D341Med (cell line): Measurements from ENCODE around the gene MRPL41.
"Not testable (repeated sequence)": the region's sequence is repeated elsewhere in the genome, so short reads cannot be mapped to it uniquely, and the experiment has no call there.

Experiments used
- DNase-seq: peaks from one replicate; pipeline ENCODE4 v3.0.0; 2012; ENCODE audit warnings: low spot score

The MRPL41 gene

DNA sequence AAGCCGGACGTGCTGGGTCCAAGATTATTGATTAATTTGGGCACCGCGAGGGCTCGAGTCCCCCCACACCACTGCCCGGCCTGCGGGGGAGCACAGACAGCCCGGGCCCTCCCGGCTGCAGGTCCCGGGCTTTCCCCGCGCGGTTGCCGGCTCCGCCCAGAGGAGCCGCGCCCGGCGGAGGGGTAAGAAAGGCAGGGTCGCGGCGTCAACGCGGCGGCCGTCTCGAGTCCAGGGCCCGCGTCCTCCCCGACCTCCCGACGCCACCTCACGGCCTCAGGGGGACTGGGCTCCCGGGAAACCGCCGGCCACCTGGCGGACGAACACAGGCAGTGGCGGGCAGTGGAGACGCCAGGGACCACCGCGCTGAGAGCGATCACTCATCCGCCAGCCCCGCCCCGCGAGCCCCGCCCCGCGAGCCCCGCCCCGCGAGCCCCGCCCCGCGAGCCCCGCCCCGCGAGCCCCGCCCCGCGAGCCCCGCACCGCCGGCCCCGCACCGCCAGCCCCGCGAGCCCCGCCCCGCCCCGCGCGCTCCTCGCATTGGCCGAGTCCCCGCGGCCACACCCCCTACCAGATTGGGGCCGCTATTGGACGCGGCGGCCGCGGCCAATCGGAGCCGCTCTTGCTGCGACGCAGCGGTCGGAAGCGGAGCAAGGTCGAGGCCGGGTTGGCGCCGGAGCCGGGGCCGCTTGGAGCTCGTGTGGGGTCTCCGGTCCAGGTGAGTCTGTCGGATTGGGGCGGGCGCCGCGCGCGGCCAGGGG is at the start of gene MRPL41:
Gene MRPL41, plus strand, starts transcription at position 616 of the 758 bp plus-strand sequence. CDS start 203 bp downstream, outside the sequence.
- DNase-seq: peak; percentile 99

GRCh38 chr9:137502008-137502911 is 49.4 kb upstream of the MRPL41 start:
- DNase-seq: peak; percentile 87

- DNase-seq: no peak
These were observed 47.3 kb upstream of the MRPL41 start for GRCh38 chr9:137504432-137504777.

DNA sequence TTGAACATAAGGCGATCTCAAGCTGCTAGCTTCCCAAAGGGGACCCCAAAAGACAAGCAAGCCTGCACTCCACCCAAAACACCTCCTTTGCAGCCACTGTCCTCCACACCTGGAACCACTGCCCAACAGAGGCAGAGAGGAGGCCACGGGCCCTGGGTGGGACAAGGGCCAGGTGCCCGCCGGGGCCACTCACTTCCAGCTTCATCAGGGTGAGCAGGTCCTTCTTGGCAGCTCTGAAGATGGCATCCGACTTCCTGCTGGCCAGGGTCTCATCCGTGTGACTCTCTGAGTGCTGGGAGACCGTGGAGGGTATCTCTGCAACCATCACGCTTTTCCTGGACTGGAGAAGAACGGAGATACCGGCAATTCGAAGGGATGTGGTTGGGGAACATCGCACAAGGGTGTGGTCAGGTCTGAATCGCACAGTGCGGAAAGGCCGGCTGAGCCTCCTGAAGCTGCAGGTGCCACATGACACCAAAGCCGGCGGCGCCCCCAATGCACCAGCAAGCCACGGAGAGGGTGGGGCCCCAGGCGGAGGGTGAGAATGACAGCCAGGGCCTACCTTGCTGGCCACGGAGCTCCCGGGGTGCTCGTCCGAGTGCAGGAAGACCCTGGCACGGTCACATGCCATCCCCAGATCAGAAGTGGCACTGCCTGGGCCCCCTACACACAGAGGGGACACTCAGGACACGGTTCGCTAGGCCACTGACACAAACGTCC is 46.1 kb upstream of the MRPL41 start:
- peak; percentile 24 for DNase-seq

DNA sequence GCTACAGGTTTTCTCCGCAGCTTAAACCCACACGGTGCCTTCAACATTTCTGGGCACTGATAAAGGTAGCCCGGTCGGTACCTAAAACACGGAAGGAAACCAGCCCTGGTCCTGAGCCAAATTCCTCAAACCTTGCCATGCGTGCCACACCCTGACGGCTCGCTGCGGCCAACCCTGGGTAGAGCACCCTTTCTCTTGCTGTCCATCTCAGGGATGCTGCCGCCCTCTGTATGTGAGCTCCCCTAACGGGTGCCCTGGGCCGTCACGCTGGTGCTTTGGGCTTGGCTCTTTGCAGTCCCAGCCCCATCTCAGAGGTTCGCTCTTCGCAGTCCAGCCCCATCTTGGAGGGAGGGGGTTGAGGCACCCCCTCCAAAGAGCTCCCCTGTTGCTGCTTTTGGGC is 45.4 kb upstream of the MRPL41 start:
- peak; percentile 30 for DNase-seq

DNA sequence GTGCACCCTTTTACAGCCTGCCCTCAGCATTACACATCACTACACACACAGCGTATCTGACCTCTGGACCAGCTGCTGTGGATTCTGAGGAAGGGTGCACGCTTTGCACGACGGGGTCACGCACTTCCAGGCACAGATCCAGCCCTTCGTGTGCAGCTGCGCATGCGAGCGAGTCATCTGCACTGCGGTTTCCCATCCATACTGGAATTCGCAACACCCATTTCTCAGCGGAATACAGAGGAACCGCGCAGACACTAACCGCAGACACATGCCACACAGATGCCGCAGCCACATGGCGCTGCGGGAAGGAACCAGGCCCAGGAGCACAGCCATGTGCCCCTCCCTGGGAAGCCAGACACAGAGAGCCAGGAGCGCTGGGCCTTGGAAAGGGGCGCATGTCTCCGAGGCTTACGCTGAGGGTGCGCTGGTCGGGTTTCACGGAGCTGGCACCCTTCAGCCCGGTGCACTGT is 44.9 kb upstream of the MRPL41 start:
- peak; percentile 24 for DNase-seq

- DNase-seq: no peak
These were observed 42.5 kb upstream of the MRPL41 start for GRCh38 chr9:137509198-137509597.

DNA sequence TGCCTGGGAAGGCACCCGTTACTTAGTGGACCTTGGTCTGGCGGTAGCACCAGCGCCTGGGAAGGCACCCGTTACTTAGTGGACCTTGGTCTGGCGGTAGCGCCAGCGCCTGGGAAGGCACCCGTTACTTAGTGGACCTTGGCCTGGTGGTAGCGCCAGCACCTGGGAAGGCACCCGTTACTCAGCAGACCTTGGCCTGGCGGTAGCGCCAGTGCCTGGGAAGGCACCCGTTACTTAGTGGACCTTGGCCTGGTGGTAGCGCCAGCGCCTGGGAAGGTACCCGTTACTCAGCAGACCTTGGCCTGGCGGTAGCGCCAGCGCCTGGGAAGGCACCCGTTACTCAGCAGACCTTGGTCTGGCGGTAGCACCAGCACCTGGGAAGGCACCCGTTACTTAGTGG is 40.6 kb upstream of the MRPL41 start:
- not testable (repeated sequence) for DNase-seq

DNA sequence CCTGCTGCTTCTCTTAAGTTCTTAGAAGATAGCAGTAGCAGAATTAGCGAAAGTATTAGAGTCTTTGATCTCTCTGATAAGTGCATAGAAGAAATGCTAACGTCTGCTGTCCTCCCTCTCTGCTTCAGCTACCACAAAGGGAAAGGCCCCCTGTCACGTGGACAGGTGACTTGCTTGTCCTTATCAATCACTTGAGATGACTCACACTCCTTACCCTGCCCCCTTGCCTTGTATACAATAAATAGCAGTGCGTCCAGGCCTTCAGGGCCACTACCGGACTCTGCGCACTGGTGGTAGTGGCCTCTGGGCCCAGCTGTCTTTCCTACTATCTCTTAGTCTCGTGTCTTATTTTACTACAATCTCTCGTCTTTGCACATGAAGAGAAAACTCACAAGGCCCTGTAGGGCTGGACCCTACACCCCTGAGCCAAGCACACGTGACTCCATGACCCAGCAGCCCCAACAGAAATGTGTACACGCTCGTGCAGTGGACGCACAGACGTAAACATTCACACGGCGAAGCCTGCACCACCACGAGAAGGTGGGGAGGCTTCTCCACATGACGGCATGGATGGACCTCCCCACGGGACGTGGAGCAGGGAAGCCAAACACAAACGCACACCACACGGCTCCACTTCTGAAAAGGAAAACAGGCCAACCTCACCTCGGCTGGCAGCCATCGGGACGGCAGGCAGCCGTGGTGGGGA is 39.8 kb upstream of the MRPL41 start:
- no peak for DNase-seq

DNA sequence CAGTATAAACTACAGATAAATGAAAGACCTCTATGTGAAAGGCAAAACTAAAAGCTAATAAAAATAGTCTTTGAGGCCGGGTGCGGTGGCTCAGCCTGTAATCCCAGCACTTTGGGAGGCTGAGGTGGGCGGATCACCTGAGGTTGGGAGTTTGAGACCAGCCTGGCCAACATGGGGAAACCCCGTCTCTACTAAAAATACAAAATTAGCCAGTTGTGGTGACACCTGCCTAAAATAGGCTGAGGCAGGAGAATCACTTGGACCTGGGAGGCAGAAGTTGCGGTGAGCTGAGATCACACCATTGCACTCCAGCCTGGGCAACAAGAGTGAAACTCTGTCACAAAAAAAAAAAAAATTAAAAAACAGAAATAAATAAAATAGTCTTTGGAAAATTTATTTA is 38.5 kb upstream of the MRPL41 start:
- DNase-seq: not testable (repeated sequence)

- not testable (repeated sequence) for DNase-seq
These were observed 37.7 kb upstream of the MRPL41 start for GRCh38 chr9:137513801-137514570.

DNA sequence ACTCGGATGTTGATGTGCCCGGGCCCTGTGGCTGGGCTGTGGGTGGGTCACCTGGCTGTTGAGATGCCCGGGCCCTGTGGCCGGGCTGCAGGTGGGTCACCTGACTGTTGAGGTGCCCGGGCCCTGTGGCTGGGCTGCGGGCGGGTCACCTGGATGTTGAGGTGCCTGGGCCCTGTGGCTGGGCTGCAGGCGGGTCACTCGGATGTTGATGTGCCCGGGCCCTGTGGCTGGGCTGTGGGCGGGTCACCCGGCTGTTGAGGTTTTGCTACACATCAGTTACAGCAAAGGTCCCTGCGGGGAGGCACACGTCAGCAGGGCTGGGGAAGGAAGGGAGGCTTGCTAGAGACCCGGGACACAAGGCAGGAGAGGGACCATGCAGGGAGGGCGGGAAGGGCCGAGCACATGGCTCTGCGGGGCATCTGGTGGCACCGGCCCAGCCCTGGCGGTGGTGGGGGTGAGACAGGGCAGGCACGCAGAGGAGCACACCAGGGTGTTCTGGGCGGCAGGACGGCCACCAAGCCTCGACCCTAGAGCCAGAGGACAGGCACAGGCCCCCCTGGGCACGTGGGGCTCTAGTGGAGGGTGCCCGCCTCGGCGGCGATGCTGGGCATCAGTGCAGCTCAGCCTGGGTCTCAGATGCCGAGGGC is 36.9 kb upstream of the MRPL41 start:
- DNase-seq: no peak

- no peak for DNase-seq
These were observed 36.3 kb upstream of the MRPL41 start for GRCh38 chr9:137515338-137515724.

DNA sequence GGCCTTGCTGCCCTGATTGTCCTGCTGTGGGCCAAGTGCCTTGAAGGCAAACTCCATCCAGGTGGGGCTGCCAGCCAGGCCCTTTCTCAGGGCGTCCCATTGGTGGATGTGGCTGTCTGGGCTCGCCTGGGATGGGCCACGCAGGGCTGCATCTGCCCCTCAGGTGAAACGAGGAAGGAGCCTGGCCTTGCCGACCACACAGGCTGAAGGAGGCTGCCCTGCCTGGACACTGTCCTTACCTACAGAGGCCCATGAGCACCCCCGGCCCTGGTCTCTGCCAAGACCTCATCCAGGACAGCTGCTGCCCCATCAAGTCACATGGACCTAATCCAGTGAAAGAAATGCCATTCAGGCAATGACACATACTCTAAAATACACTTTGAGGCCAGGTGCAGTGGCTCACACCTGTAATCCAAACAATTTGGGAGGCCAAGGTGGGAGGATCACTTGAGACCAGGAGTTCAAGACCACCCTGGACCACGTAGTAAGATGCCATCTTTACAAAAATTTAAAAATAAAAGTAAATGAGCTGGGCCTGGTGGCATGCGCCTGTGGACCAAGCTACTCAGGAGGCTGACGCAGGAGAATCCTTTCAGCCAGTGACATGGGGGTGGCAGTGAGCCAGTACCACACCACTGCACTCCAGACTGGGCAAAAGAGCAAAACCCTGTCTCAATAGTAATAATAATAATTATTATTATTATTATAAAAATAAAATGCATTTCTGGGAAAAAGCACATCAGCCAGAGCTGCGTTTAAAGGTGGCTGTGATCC is 35.3 kb upstream of the MRPL41 start:
- DNase-seq: no peak

GRCh38 chr9:137518661-137519459 is 32.8 kb upstream of the MRPL41 start:
- not testable (repeated sequence) for DNase-seq

GRCh38 chr9:137519553-137519952 is 32.1 kb upstream of the MRPL41 start:
- DNase-seq: no peak

DNA sequence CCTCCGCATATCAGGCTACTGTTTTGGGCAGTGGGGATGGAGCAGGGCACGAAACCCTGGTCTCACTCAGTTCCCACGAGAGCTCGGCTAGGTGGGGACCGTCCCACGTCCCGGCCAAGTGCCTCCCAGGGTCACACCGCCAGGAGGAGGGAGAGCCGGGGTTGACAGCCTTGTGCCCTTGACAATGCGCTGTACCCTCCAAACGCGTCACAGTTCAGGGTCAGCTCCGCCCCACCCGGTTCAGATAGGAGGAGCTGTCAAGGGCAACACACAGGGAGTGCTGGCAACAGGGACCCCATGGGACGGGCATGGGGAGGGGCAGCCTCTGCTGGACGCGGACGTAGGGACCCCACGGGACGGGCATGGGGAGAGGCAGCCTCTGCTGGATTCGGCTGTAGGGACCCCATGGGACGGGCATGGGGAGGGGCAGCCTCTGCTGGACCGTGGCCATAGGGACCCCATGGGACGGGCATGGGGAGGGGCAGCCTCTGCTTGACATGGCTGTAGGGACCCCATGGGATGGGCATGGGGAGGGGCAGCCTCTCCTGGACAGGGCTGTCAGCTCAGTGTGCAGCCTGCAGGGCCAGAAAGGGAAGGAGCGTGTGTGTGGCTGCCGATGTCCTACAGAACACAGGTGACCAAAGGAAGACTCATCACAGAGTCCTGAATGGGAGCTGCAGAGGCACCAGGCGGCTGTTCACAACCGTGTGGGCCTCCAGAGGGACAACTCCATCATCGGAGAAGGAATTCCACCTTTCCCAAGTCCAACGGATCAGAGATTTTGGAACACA is 30.9 kb upstream of the MRPL41 start:
- no peak for DNase-seq

GRCh38 chr9:137521405-137521985 is 30.2 kb upstream of the MRPL41 start:
- DNase-seq: no peak
